LHCN-M2 (cell line): ENCODE measurements around the gene ZCCHC3. TPM values are rescaled to one million over a fixed set of nuclear protein-coding genes. Genes with fewer than 3 reads are reported as not detected.
A peak's percentile ranks its signal among the peaks of the same experiment; 100 is the strongest.

Source experiments
- DNase-seq: peaks from one replicate; pipeline ENCODE4 v3.0.0-alpha.2; 2012; ENCODE audit warnings: low read depth
- total RNA-seq: library from RNA; depleted of rRNA; stranded (reverse); fragments of >200 nt; gene quantifications from 2 replicates; pipeline ENCODE4 v1.2.3, GENCODE V29; 2014

Gene ZCCHC3
- total RNA-seq, 1 experiment from 2014 or later, result 15.9 TPM

DNA sequence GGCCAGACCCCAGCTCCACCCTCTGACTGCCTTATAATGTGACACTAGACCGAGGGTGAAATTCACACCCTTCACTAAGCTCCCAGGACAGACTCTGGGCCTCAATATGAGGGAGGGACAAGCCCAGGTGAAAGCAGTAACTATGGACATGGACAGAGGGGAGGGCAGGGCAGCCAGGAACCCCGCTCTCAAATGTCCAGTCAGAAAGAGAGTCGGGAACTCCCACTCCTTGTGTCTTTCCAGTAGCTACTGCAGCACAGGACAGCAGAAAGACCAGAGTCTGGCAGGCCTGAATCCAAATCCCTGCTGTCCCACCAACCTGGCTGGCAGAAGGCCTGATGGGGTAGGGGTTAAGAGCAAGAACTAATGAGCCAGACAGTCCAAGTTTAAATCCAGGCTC is 13.2 kb upstream of the ZCCHC3 start:
- no peak for DNase-seq

- DNase-seq, result no peak
Observed at GRCh38 chr20:286508-286907, 10.9 kb upstream of the ZCCHC3 start.

DNA sequence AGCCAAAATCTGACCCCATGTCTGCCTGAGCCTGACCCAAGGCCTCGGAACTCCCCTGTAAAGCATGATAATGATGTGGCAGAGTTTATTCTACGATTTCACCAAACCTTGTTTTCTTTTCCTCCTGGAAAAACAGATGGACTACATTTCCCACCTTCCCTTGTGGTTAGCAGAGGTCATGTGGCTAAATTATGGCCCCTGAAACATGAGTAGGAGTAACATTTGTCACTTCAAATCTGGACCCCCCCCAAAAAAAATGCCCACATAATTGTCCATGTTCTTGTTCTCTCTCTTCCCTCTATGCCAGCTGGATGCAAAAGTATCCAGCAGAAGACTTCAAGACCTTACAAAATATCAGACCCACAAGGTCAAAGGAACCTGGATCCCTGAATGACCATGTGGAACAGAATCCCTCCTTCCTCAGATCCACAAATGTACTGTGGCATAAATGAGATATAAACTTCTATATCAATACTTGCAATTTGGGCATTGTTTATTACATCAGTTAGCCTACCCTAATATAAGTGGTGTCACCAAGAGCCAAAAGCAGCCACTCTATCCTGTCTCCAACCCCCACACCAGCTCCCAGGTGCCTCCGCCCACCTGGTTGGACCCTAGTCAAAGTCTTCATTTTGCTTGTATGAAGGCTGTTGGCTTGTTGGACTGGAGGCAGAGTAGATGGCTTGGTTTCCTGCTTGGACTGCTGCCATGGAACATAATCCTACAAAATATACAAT is 8.2 kb upstream of the ZCCHC3 start:
- no peak for DNase-seq

DNA sequence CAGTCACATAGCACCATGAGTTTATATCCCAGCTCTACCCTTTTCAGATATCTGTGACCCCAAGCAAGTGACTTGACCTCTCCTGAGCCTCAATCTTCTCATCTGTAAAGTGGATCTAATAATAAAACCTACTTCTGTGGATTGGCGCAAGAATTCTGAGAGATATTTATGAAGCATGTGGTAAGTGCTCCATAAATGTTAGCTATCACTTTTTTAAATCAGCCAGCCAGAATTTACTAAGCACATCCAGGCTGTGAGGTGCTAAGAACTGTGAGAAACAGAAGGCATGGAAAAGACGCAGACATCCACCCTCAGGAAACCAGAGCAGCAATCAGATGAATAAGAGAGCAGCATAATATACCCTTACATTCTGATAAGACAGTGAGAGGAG is 7.7 kb upstream of the ZCCHC3 start:
- no peak for DNase-seq

DNA sequence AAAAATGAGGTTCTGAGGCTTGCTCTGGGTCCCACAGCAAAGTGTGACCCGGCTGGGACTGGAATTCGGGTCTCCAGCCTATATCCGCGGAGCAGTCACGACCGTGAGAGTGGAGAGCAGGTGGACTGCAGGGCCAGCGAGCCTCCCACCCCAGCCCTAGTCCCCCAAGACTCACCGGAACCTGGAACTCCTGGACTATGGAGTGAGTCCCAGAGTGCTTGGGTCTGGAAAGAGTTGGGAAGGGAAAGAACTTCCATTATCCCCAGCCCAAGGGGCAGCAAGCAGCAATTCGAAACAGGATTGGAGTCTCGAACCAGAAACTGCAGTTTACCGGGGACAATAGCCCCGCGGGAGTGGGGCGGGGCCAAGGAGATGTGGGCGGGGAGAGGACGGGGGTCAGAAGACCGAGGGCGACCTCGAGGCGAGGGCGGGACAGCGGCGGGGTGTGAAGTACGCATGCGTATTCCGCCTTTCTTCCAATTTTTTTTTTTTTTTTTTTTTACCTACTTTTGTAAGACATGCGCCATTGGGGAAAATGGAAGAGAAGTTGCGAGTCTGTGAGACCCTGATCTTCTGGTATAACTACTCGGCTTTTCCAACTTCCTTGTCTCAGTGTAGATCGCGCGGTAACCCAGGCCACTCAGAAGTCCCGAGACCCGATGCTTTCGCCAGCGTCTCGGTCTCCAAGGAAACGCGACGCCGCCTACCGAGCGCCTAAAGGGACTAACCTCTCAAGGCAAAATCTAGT is 7.1 kb upstream of the ZCCHC3 start, which contains the start of gene C20orf96:
Gene C20orf96 (minus strand): TSS at position 667 of the 748 bp plus-strand sequence. CDS start 140 bp downstream, at position 527.
- DNase-seq, result peak; percentile 95

- no peak for DNase-seq
Observed at GRCh38 chr20:294602-295001, 2.8 kb upstream of the ZCCHC3 start.

DNA sequence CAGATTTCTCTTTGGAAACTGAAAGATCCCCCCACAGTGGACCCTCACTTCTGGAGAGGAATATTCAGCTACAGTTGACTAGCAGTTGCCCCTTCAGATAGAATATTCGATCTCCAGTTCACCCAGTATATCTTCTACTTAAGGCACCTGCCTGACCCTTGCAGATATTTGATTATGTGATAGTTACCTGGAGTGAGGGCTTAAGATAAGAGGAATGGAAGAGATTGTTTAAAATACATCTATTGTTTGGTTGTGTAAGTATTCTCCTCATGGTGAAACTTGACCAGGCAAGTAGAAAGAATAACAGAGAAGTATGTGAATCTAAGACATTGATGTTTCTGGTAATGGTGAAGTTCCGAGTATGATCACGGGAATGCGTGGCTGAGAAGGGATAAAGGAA is 1.6 kb upstream of the ZCCHC3 start:
- no peak for DNase-seq

GRCh38 chr20:297925-298775 is 780 bp downstream of the ZCCHC3 start:
- peak; percentile 71 for DNase-seq

DNA sequence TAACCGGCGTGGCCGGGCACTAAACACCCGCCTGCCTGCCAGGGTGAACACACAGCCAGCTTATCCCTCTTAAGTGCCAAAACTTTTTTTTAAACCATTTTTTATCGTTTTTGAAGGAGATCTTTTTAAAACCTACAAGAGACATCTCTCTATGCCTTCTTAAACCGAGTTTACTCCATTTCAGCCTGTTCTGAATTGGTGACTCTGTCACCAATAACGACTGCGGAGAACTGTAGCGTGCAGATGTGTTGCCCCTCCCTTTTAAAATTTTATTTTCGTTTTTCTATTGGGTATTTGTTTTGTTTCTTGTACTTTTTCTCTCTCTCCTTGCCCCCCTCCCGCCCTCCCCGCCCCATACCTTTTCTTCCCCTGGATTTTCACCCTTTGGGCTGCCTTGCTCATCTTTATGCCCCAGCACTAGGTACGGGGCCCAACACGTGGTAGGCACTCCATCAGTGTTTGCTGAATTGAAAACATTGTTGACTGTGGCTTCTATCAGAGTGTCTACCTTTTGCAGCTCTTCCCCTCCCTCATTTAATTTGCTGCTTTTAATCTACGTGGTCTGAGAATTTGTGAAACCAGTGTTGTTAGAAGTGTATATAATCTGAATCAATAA is 1.5 kb downstream of the ZCCHC3 start:
- DNase-seq, result no peak

DNA sequence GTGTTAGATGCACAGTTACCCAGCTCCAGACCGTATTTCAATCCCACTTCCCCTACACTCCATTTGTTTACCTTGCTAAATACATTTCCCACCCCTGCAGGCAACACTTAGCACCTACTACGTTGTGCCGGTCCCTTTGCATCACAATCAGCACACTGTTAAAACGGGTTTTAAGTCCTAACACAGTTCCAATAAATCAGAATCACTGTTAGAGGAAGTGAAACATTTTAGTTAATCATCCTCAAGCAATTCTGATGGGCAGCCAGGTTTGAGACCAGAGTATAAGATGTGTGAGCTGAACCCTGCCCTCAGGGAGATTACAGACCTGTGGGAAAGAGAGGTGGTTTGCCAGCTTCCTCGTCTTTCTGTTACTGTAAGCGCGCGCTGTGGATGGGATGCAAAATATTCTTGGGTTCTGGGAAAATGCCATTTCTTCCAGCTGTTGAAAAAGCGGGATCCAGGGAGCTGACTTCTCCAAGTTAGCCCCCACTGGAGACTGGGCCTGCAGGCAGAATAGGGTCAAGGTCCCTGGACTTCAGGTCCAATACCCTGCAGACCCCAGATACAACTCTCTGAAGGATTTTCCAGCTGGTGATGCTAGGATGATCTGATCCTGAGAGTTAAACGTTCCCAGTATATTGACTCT is 3.1 kb downstream of the ZCCHC3 start:
- DNase-seq, result no peak

DNA sequence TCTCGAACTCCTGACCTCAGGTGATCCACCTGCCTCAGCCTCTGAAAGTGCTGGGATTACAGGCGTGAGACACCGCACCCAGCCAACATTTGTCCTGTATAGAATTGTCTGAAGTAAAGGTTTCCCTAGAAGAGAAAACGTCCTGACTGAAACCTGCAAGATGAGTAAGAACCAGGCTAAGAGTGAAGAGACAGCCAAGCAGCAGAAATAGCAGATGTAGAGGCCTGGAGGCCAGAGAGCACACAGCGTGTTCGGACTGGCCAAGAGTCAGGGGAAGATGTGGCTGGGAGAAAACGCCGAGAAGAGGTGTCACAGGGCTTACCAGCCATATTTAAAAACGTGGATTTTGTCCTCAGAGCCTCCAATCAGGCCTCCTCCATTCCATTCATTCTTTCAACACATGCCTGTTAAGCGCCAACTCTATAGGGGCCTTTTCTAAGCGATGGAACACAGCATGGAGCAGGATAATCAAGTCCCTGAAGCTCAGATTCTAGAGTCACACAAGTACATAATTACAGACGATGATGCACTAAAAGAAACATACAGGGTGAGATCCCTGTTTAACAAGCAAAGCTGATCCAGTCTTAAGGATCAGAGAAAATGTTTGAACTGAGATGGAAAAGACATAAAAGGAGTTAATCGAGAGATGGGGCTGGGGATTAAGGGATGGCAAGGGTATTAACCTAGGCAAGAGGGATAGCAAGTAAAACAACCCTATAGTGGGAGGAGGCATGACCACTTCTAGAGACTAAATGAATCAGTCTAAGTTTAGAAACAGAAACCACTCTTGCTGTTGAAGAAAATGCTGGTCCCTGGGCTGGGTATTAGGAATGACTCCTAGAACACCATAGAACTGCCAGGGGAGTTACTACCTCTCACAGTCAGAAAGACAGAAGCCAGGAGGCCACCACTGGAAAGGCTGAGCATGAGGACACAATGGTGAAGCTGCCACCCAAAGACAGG is 4.8 kb downstream of the ZCCHC3 start:
- no peak for DNase-seq

GRCh38 chr20:305745-306144 is 8.4 kb downstream of the ZCCHC3 start:
- DNase-seq, result no peak

GRCh38 chr20:308427-309038 is 11.2 kb downstream of the ZCCHC3 start:
- DNase-seq, result no peak

DNA sequence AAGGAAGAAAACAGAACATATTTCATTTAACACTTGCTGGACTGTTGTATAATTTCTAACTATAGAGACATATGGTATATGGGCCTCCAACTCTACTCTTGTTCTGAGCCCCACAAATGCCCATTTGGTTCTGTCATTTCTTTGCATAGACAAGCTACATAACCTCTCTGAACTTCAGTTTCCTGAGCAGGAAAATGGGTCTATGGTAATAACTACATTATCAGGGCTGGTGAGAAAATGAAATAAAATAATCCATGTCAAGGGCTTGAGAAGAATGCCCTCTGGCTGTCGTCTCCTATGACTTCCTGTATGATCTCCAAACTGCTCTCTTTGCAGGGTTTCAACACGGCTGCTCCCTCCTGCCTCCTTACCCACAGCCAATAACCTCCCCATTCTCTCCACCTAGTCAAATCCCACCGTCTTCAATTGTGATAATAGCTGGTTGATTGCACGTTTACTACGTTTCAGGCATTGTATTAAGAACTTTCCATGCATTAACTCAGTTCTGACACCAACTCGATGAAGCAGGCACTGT is 12.0 kb downstream of the ZCCHC3 start:
- peak; percentile 46 for DNase-seq

DNA sequence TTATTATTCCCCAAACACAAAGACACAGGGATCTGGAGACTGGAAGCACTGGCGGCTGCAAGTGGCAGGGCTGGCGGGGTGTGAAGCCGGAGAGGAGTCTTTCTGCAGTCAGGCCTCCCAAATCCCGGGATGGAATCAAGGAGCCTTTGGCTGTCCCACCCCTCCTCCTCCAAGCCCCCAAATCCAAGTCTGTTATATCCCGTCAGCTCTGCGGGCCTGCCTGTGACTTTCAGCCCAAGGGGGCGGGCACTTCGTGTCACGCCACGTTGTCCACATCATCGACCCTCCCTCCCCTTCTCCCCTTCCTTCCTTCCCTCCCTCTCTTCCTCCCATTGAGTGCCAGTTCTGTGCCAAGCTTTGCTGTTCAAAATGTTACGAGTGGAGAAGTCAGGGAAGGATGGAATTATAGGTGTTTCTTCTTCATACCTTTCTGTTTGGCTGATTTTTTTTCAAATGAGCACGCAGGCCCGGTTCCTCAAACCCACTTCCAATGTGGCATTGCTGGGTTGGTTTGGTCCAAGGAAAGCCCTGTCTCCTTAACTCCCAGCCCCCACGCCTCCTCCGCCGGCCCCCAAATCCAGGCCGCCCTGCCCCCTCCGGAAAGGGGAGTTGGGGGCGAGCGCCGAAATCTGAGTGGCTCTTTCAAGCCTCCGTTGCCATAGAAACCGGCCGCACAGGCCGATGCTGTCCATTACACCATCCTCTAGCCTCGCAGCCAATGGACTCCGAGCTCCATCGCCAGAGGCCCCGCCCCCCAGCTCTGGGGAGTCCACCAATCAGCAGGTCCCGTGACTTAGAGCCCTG is 12.7 kb downstream of the ZCCHC3 start:
- peak; percentile 99 for DNase-seq

- no peak for DNase-seq
Observed at GRCh38 chr20:310645-311044, 13.3 kb downstream of the ZCCHC3 start.

DNA sequence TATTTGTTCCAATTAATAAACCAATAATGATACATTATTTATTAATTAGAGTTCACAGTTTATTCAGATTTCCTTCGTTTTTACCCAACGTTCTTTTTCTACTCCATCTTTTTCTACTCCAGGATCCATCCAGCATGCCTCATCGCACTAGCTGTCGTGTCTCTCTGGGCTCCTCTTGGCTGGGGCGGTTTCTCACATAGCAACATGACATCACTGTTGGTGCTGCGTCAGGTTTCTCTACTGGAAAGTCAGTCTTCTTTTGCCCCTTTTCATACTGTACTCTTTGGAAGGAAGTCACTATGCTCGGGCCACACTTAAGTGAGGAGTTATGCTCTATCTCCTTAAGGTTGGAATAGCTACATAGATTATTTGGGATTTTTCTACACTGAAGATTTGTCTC is 14.2 kb downstream of the ZCCHC3 start:
- no peak for DNase-seq

DNA sequence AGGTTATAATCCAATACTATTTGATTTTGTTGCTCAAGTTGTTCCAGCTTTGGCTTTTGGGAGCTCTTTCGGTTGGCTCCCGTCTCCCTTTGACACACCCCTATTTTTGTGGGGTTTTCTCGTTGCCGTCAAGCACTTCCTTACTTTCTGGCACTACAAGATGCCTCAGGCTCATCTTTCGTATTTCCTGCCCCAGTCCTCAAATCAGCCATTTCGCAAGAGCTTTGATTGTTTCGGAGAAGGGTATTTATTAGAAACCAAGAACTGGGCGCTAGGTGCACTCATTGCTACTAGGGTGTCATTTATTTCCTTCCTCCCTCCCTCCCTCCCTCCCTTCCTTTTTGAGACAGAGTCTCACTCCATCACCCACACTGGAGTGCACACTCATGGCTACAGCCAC is 14.7 kb downstream of the ZCCHC3 start:
- DNase-seq, result no peak
